SKM-1 treated with dmso at 0.1 percent for 144 hours (cell line): ENCODE measurements around the gene SYT2.
A peak's percentile ranks its signal among the peaks of the same experiment; 100 is the strongest.
"Not testable (repeated sequence)": the region's sequence is repeated elsewhere in the genome, so short reads cannot be mapped to it uniquely, and the experiment has no call there.

Experiments
- DNase-seq: peaks from one replicate; lab custom pipeline; 2025; ENCODE audit not compliant: unreplicated experiment; lab: John Stamatoyannopoulos, UW

SYT2 gene

GRCh38 chr1:202625416-202626360 is 84.6 kb downstream of the SYT2 start:
- peak; percentile 85 for DNase-seq

DNA sequence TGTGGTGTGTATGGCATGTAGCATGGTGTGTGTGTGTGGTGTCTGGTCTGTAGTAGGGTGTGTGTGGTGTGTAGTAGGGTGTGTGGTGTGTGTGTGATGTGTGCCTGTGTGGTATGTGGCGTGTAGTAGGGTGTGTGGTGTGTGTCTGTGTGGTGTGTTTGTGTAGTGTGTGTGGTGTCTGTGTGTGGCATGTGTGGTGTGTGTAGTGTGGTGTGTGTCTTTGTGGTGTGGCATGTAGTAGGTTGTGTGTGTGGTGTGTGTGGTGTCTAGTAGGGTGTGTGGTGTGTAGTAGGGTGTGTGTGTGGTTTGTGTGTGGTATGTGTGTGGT is 85.5 kb downstream of the SYT2 start:
- no peak for DNase-seq

GRCh38 chr1:202624088-202624780 is 86.0 kb downstream of the SYT2 start:
- no peak for DNase-seq

DNA sequence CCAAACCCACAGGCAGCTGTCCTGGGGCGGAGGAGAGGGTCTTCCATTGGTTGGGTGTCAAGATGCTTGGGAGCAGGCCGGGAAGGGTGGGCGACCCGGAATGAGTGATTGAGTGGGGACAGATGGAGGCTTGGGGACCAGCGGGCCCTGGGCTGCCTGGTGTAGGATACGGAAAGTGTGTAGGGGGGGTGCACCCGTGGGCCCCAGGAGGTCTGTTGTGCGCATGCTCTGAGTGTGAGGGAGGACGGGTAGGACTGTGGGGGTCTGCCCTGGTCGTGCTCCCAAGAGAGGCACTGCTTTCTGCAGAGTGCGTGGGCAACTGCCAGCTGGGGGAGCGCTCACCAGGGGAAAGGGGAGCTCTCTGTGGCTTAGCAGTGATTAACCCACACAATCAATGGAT is 86.8 kb downstream of the SYT2 start:
- DNase-seq: not testable (repeated sequence)

GRCh38 chr1:202623075-202623474 is 87.2 kb downstream of the SYT2 start:
- no peak for DNase-seq

DNA sequence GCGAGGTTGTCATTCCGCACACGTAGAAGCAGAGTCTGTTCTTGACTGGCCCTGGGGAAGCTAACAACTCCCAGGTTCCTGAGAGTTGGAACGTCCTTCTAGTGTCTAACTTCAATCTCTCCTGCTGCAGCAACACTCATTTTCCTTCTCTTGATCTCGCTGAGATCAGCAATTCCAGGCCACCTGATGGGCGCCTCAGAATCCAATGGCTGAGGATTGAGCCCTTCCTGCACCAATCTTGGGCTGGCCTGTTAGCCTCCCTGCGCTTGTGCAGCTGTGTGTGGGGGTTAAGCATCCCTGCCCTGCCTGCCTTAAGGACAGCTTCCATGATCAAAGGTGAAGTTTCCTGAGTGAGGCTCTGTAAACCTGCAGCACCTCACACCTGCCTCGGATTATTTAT is 87.9 kb downstream of the SYT2 start:
- no peak for DNase-seq

GRCh38 chr1:202621446-202621845 is 88.8 kb downstream of the SYT2 start:
- DNase-seq: no peak

GRCh38 chr1:202620036-202620435 is 90.2 kb downstream of the SYT2 start:
- DNase-seq: not testable (repeated sequence)

GRCh38 chr1:202619505-202619904 is 90.7 kb downstream of the SYT2 start:
- no peak for DNase-seq

DNA sequence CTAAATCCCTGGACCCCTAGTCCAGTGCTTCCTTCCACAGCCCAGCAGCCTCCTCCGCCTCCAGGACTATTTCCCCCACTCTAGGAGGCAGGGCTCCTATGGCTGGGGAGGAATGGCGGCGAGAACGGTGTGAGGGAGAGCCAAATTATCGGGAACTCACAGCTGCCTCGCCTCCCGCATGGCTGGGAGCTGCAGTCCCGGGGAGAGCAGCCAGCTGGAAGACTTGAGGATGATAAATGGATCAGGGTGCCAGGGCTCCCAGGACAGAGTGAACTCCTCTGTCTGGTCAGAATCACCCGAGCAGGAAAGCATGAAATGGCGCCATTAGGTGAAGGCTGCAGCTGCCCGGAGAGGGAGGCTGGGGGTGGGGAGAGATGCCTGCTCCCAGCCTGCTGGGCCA is 91.2 kb downstream of the SYT2 start:
- not testable (repeated sequence) for DNase-seq

DNA sequence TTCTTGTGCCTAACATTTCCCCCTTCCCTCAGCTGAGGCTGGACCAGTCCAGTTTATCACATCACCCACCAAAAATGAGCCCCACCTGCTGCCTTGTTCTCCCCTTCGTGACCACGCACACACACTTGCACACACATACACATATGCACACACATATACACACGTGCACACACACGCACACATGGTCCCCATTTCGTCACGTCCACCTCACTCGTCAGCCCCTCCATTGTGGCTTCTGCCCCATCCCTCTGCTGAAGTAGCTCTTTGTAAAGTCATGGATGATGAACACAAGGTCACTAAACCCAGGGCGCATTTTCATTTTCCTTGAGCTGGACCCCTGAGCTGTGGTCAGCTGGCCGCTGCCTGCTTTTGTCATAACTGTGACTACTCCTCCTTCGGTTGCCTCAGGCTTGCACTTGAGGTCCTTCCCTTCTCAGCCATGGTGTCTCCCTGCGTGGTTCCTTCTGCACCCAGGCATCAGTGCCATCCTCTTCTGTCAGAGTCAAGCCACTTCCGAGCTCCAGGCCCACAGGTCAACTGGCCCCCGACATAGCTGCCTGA is 93.8 kb downstream of the SYT2 start:
- peak; percentile 85 for DNase-seq

GRCh38 chr1:202615501-202616354 is 94.5 kb downstream of the SYT2 start:
- DNase-seq: peak; percentile 100

- not testable (repeated sequence) for DNase-seq
Observed at GRCh38 chr1:202615208-202615500, 95.1 kb downstream of the SYT2 start.

DNA sequence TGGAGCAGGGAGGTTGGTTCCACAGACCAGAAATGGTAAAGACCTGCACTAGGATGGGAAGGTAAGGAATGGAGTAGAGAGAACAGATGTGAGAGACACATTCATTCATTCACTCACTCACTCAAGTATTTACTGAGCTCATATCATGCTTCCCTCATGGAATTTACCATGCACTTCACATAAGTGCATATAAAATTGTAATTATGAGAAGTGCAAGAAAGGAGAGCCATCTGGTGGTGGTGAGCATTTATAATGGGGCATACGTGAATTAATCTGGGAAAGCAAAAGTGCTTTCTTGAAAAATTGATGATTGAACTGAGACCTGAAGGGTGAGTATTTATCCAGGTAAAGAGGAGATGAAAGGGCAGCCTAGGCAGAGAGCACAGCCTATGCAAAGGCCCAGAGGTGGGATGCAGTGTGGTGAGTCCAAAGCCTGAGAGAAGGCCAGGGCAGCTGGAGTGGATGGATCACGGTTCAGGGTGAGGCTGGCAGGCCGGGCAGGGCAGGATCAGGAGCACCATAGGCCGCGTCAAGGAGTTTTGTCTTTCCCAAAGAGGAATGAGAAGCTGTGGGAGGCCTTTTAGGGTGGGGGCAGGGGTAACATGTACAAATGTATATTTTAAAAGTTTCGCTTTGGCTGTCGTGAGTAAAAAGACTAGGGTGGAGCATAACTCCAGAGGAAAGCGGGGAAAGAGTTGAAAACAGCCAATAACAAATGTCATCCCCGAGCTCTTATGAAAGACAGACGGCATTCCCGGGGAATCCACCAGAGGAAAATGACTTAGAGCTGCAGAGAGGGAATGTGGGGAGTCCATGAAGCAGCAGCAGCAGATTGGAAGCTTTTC is 95.7 kb downstream of the SYT2 start:
- not testable (repeated sequence) for DNase-seq

DNA sequence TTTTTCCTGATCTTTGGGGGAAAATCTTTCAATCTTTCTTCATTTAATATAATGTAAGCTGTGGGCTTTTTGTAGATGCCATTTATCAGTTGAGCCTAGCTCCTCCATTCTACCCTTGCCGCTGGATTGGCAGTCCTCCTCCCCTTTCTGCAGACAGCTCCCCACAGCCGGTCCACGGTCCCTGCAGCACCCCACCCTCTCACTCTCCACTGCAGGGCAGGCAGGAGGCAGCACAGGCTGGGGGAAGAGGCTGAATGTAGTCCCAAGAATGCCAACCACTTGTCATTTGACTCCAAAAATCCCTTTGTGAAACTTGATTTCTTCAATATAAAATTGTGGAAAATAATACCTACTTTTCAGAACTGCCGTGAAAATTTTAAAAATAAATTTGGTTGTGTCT is 96.7 kb downstream of the SYT2 start:
- no peak for DNase-seq

- DNase-seq: not testable (repeated sequence)
Observed at GRCh38 chr1:202612036-202612435, 98.2 kb downstream of the SYT2 start.

GRCh38 chr1:202605515-202605914 is 104.7 kb downstream of the SYT2 start:
- DNase-seq: no peak

DNA sequence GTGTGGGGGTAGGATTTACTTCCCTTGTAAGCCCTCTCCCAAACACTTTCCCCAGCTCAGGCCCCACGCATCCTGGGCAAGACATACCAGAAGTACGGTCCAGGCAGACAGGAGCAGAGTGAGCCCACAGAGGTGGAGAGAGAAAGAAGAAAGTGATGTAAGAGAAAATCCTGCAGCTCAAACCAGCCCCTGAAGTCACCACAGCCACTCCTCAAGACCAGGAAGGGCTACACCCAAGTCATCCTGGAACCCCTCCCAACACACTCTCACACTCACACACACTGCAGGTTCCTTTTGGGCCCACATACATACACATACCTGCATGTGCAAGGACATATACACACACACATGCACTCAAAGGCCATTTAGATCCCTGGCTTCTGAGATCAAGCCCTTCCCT is 106.8 kb downstream of the SYT2 start:
- DNase-seq: no peak

- DNase-seq: no peak
Observed at GRCh38 chr1:202600432-202601041, 109.7 kb downstream of the SYT2 start.
